ENCODE measurements around the gene LRRC66. TPM values are rescaled to one million over a fixed set of nuclear protein-coding genes. Genes with fewer than 3 reads are reported as not detected.

The LRRC66 gene
- total and polyA plus RNA-seq, 9 of the 15 experiments (the other 6 are each of a cell fraction or from before 2014, with no cell fraction given): not detected

- H3K79me2 ChIP-seq (ENCODE audit: control insufficient read depth, insufficient read depth, low read length): no peaks in the 10 kb centered on the region
- in situ Hi-C loops (cut with MboI): no loop called here
- H3K36me3 ChIP-seq (ENCODE audit: control insufficient read depth, insufficient read depth, low read length): no peaks in the 10 kb centered on the region
- H3K4me3 ChIP-seq: no peak overlapping the region
- no peaks in the 10 kb centered on the region for H4K20me1 ChIP-seq (replicated peaks; ENCODE audit: control insufficient read depth, insufficient read depth, low read length)
- H3K27me3 ChIP-seq (ENCODE audit: control insufficient read depth in 2 of 2, insufficient read depth in 2 of 2, low read length in 2 of 2): no peaks in the 10 kb centered on the region
- H3K9me3 ChIP-seq (replicated peaks; ENCODE audit: control insufficient read depth, insufficient read depth, low read depth, low read length): no peaks in the 10 kb centered on the region
- DNase-seq (ENCODE audit: extremely low read depth in 1 of 4, low spot score in 3 of 4) (no peak), FAIRE-seq (no peak), ATAC-seq (no peak)
- no TSS peak for BruUV-seq (replicated peaks)
- no peaks in the 10 kb centered on the region for H3K4me1 ChIP-seq (replicated peaks in 1 of 2; ENCODE audit: control insufficient read depth in 2 of 2, insufficient read depth in 2 of 2, low read length in 2 of 2)
- no peak for TF ChIP-seq ZNF785 (CRISPR knock-in tag; IDR thresholded peaks at IDR 0.05)
- no peak for TF ChIP-seq NFE2L1 (tag; IDR thresholded peaks at IDR 0.05; ENCODE audit: borderline replicate concordance, low read depth)
- no peak for TF ChIP-seq NR1H2 (CRISPR knock-in tag; IDR thresholded peaks at IDR 0.05)
- TF ChIP-seq CHD1 (IDR thresholded peaks at IDR 0.05; ENCODE audit: low read length): no peak
- TF ChIP-seq SMAD4 (CRISPR knock-in tag; conservative IDR thresholded peaks at IDR 0.05): no peak
- CTCF ChIA-PET (ENCODE audit: low intra/inter-chr PET ratio): interaction anchor here (0.5 to 1.7 kb wide), 3 partner anchors 155 to 823 kb away, joined by 3 to 9 read pairs (median 3); no protein-coding TSS in a partner anchor
- H3K4me2 ChIP-seq (ENCODE audit: insufficient read depth, low read length): no peak overlapping the region
- H3K27ac ChIP-seq (ENCODE audit: extremely low read depth, low read depth, low read length): no peak overlapping the region
- H3K9me1 ChIP-seq (ENCODE audit: control insufficient read depth, insufficient read depth, low read length): no peaks in the 10 kb centered on the region
- H2AFZ ChIP-seq (ENCODE audit: low read depth, low read length): no peak overlapping the region
- H3K9ac ChIP-seq (ENCODE audit: insufficient read depth in 1 of 2, low read depth in 2 of 2, low read length in 2 of 2): no peak overlapping the region
- intact Hi-C loops (cut with micrococcal nuclease): no loop called here
- POLR2A ChIA-PET: no interaction called here
- 0% methylated on average over 1 of the region's 1 CpG for WGBS (ENCODE audit: insufficient coverage, low coverage, missing lambda C conversion rate)
Measured at GRCh38 chr4:52014903-52015302, 5.3 kb downstream of the LRRC66 start.

- Histone ChIP-seq H3K9me3 (replicated peaks; ENCODE audit: control insufficient read depth, insufficient read depth, low read depth, low read length) (no peaks in the 10 kb centered on the region), H3K27me3 (ENCODE audit: control insufficient read depth in 2 of 2, insufficient read depth in 2 of 2, low read length in 2 of 2) (no peaks in the 10 kb centered on the region), H3K79me2 (ENCODE audit: control insufficient read depth, insufficient read depth, low read length) (no peaks in the 10 kb centered on the region), H3K4me2 (ENCODE audit: insufficient read depth, low read length) (no peak overlapping the region), H3K27ac (ENCODE audit: extremely low read depth, low read depth, low read length) (no peak overlapping the region), H3K9me1 (ENCODE audit: control insufficient read depth, insufficient read depth, low read length) (no peaks in the 10 kb centered on the region), H3K4me3 (no peak overlapping the region), H3K4me1 (replicated peaks in 1 of 2; ENCODE audit: control insufficient read depth in 2 of 2, insufficient read depth in 2 of 2, low read length in 2 of 2) (no peaks in the 10 kb centered on the region), H3K36me3 (ENCODE audit: control insufficient read depth, insufficient read depth, low read length) (no peaks in the 10 kb centered on the region), H4K20me1 (replicated peaks; ENCODE audit: control insufficient read depth, insufficient read depth, low read length) (no peaks in the 10 kb centered on the region), H3K9ac (ENCODE audit: insufficient read depth in 1 of 2, low read depth in 2 of 2, low read length in 2 of 2) (no peak overlapping the region), H2AFZ (ENCODE audit: low read depth, low read length) (no peak overlapping the region)
- POLR2A ChIA-PET: no interaction called here
- BruUV-seq (replicated peaks): no TSS peak
- ATAC-seq (no peak), FAIRE-seq (no peak), DNase-seq (ENCODE audit: extremely low read depth in 1 of 4, low spot score in 3 of 4) (no peak)
- CTCF ChIA-PET (ENCODE audit: low intra/inter-chr PET ratio): no interaction called here
- in situ Hi-C loops (cut with MboI) (no loop called here), intact Hi-C loops (cut with micrococcal nuclease) (no loop called here)
- 0% methylated on average over 1 of the region's 1 CpG for WGBS (ENCODE audit: insufficient coverage, low coverage, missing lambda C conversion rate)
- TF ChIP-seq BCLAF1 (IDR thresholded peaks at IDR 0.05; ENCODE audit: borderline replicate concordance in 1 of 2, control insufficient read depth in 1 of 2, low read depth in 2 of 2, low read length in 1 of 2): no peak
- TF ChIP-seq DDX20 (tag; IDR thresholded peaks at IDR 0.05; ENCODE audit: low read depth): no peak
- no peak for TF ChIP-seq ZNF23 (CRISPR knock-in tag; IDR thresholded peaks at IDR 0.05)
- TF ChIP-seq ZNF232 (CRISPR knock-in tag; IDR thresholded peaks at IDR 0.05): no peak
- no peak for TF ChIP-seq SRSF3 (IDR thresholded peaks at IDR 0.05; ENCODE audit: insufficient read depth, low read length)
- no peak for TF ChIP-seq BRD4 (IDR thresholded peaks at IDR 0.05)
- no peak for TF ChIP-seq SMAD3 (CRISPR knock-in tag; conservative IDR thresholded peaks at IDR 0.05)
- TF ChIP-seq EWSR1 (IDR thresholded peaks at IDR 0.05; ENCODE audit: borderline replicate concordance, low read depth, partially characterized antibody): no peak
Measured at GRCh38 chr4:52012651-52013050, 7.5 kb downstream of the LRRC66 start.
